Measurements from ENCODE around the gene FMNL1.
"Not testable (repeated sequence)": the region's sequence is repeated elsewhere in the genome, so short reads cannot be mapped to it uniquely, and the experiment has no call there.

FMNL1 gene

GRCh38 chr17:45236282-45236606 is 14.6 kb downstream of the FMNL1 start:
- DNase-seq: no peak

GRCh38 chr17:45237686-45238085 is 16.0 kb downstream of the FMNL1 start:
- DNase-seq: no peak

GRCh38 chr17:45238155-45238774 is 16.6 kb downstream of the FMNL1 start:
- no peak for DNase-seq

- DNase-seq: no peak
These were observed 19.2 kb downstream of the FMNL1 start for GRCh38 chr17:45240905-45241327.

GRCh38 chr17:45241328-45242028 is 19.8 kb downstream of the FMNL1 start:
- no peak for DNase-seq

- no peak for DNase-seq
These were observed 20.3 kb downstream of the FMNL1 start for GRCh38 chr17:45242029-45242414.

GRCh38 chr17:45243750-45244149 is 22.1 kb downstream of the FMNL1 start:
- no peak for DNase-seq

- DNase-seq: no peak
These were observed 23.3 kb downstream of the FMNL1 start for GRCh38 chr17:45244725-45245656.

- no peak for DNase-seq
These were observed 24.7 kb downstream of the FMNL1 start for GRCh38 chr17:45246338-45246737.

- no peak for DNase-seq
These were observed 25.3 kb downstream of the FMNL1 start for GRCh38 chr17:45246861-45247428.

GRCh38 chr17:45247429-45248131 is 25.9 kb downstream of the FMNL1 start:
- DNase-seq: peak; percentile 97

GRCh38 chr17:45248132-45248957 is 26.7 kb downstream of the FMNL1 start:
- DNase-seq: peak; percentile 84

- no peak for DNase-seq
These were observed 30.2 kb downstream of the FMNL1 start for GRCh38 chr17:45251931-45252330.

GRCh38 chr17:45253237-45253636 is 31.6 kb downstream of the FMNL1 start:
- DNase-seq: not testable (repeated sequence)

GRCh38 chr17:45253879-45254278 is 32.2 kb downstream of the FMNL1 start:
- no peak for DNase-seq

GRCh38 chr17:45255358-45255757 is 33.7 kb downstream of the FMNL1 start:
- no peak for DNase-seq

- DNase-seq: no peak
These were observed 34.7 kb downstream of the FMNL1 start for GRCh38 chr17:45256114-45256966.

- DNase-seq: no peak
These were observed 35.4 kb downstream of the FMNL1 start for GRCh38 chr17:45257115-45257514.

- no peak for DNase-seq
These were observed 37.3 kb downstream of the FMNL1 start for GRCh38 chr17:45258981-45259380.

GRCh38 chr17:45260204-45260783 is 38.6 kb downstream of the FMNL1 start:
- DNase-seq: no peak
